Measurements from ENCODE around the gene MOB1A.

The MOB1A gene

GRCh38 chr2:74155830-74156229, 22.8 kb downstream of the MOB1A start:
- no peaks in the 10 kb centered on the region for H3K27me3 ChIP-seq (ENCODE audit: insufficient read depth, poor library complexity, severe bottlenecking)
- no peak overlapping the region for H3K4me3 ChIP-seq (replicated peaks; ENCODE audit: insufficient read depth, low read length)
- no peak for TF ChIP-seq CTCF (IDR thresholded peaks at IDR 0.05; ENCODE audit: insufficient read depth, low read length)
- TF ChIP-seq GABPA (IDR thresholded peaks at IDR 0.05; ENCODE audit: low read depth), result no peak
- no peak for TF ChIP-seq REST (IDR thresholded peaks at IDR 0.05; ENCODE audit: insufficient replicate concordance, low read depth)
- no peak for TF ChIP-seq SPI1 (IDR thresholded peaks at IDR 0.05; ENCODE audit: borderline replicate concordance, low read depth)
- no peak for TF ChIP-seq POLR2AphosphoS5 (IDR thresholded peaks at IDR 0.05; ENCODE audit: low read depth)
- H3K27ac ChIP-seq (replicated peaks), result no peak overlapping the region
- DNase-seq (ENCODE audit: low read depth in 1 of 2, low spot score in 1 of 2), result no peak

- no peak for DNase-seq (ENCODE audit: low read depth in 1 of 2, low spot score in 1 of 2)
- TF ChIP-seq POLR2AphosphoS5 (IDR thresholded peaks at IDR 0.05; ENCODE audit: low read depth) (no peak), SPI1 (IDR thresholded peaks at IDR 0.05; ENCODE audit: borderline replicate concordance, low read depth) (no peak), REST (IDR thresholded peaks at IDR 0.05; ENCODE audit: insufficient replicate concordance, low read depth) (no peak), CTCF (IDR thresholded peaks at IDR 0.05; ENCODE audit: insufficient read depth, low read length) (no peak), GABPA (IDR thresholded peaks at IDR 0.05; ENCODE audit: low read depth) (no peak)
- Histone ChIP-seq H3K27ac (replicated peaks) (no peak overlapping the region), H3K4me3 (replicated peaks; ENCODE audit: insufficient read depth, low read length) (no peak overlapping the region), H3K27me3 (ENCODE audit: insufficient read depth, poor library complexity, severe bottlenecking) (no peaks in the 10 kb centered on the region)
Observed at GRCh38 chr2:74152954-74153353, 25.7 kb downstream of the MOB1A start.

- no peak for DNase-seq (ENCODE audit: low read depth in 1 of 2, low spot score in 1 of 2)
- no peak for TF ChIP-seq POLR2AphosphoS5 (IDR thresholded peaks at IDR 0.05; ENCODE audit: low read depth)
- no peak for TF ChIP-seq SPI1 (IDR thresholded peaks at IDR 0.05; ENCODE audit: borderline replicate concordance, low read depth)
- TF ChIP-seq GABPA (IDR thresholded peaks at IDR 0.05; ENCODE audit: low read depth), result no peak
- TF ChIP-seq REST (IDR thresholded peaks at IDR 0.05; ENCODE audit: insufficient replicate concordance, low read depth), result no peak
- no peak for TF ChIP-seq CTCF (IDR thresholded peaks at IDR 0.05; ENCODE audit: insufficient read depth, low read length)
- H3K27me3 ChIP-seq (ENCODE audit: insufficient read depth, poor library complexity, severe bottlenecking), result no peaks in the 10 kb centered on the region
- H3K4me3 ChIP-seq (replicated peaks; ENCODE audit: insufficient read depth, low read length), result no peak overlapping the region
- H3K27ac ChIP-seq (replicated peaks), result no peak overlapping the region
Observed at GRCh38 chr2:74149570-74150319, 28.9 kb downstream of the MOB1A start.

Data from HL-60 (cell line).